GM19025 (cell line): ENCODE data around the gene MDM1.

Experiments used
- ATAC-seq: cut with Tn5 transposase; IDR thresholded peaks from one replicate; pipeline ENCODE4 v1.9.1; 2021; ENCODE audit warnings: mild to moderate bottlenecking, low read depth, moderate library complexity; ENCODE audit not compliant: unreplicated experiment

Gene MDM1

GRCh38 chr12:68356986-68357385 lies 24.8 kb upstream of the MDM1 start:
- ATAC-seq = no peak

GRCh38 chr12:68356060-68356695 lies 24.0 kb upstream of the MDM1 start:
- no peak for ATAC-seq

GRCh38 chr12:68354977-68355541 lies 22.9 kb upstream of the MDM1 start:
- no peak for ATAC-seq

GRCh38 chr12:68352067-68352466 lies 19.9 kb upstream of the MDM1 start:
- ATAC-seq = no peak

- no peak for ATAC-seq
Measured at GRCh38 chr12:68350753-68351152, 18.6 kb upstream of the MDM1 start.

- no peak for ATAC-seq
Measured at GRCh38 chr12:68349921-68350606, 17.9 kb upstream of the MDM1 start.

GRCh38 chr12:68349220-68349621 lies 17.1 kb upstream of the MDM1 start:
- no peak for ATAC-seq

GRCh38 chr12:68348419-68348818 lies 16.3 kb upstream of the MDM1 start:
- ATAC-seq = no peak

- ATAC-seq = no peak
Measured at GRCh38 chr12:68345763-68346162, 13.6 kb upstream of the MDM1 start.

- no peak for ATAC-seq
Measured at GRCh38 chr12:68344126-68344525, 12.0 kb upstream of the MDM1 start.

GRCh38 chr12:68342966-68343365 lies 10.8 kb upstream of the MDM1 start:
- no peak for ATAC-seq

GRCh38 chr12:68341822-68342221 lies 9.7 kb upstream of the MDM1 start:
- no peak for ATAC-seq

GRCh38 chr12:68340404-68341270 lies 8.5 kb upstream of the MDM1 start:
- ATAC-seq = no peak

- no peak for ATAC-seq
Measured at GRCh38 chr12:68336889-68337303, 4.7 kb upstream of the MDM1 start.

GRCh38 chr12:68335462-68335861 lies 3.3 kb upstream of the MDM1 start:
- ATAC-seq = no peak

- no peak for ATAC-seq
Measured at GRCh38 chr12:68334132-68334531, 2.0 kb upstream of the MDM1 start.

- no peak for ATAC-seq
Measured at GRCh38 chr12:68332728-68333630, 817 bp upstream of the MDM1 start.

- no peak for ATAC-seq
Measured at GRCh38 chr12:68331500-68331868, 678 bp downstream of the MDM1 start.

GRCh38 chr12:68327896-68328295 lies 4.3 kb downstream of the MDM1 start:
- ATAC-seq = no peak

GRCh38 chr12:68326716-68327115 lies 5.4 kb downstream of the MDM1 start:
- no peak for ATAC-seq
